ENCODE data around the gene DLX3.

The DLX3 gene

DNA sequence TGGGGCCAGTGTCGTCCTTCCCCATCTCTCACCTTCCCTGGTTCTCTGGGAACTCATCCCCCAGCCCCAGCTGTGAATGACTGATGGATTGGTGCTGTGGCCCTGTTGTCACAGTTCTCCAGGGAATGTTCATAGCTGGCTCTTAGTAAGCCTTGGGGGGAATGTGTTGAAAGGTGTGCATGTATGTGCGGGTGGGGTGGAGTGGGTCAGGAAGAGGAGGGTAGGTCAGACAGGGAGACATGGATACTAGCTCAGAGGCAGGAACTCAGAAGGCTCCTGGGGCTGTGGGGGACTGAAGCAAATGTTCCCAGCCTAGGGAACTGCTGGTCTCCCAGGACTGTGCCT lies 21.8 kb downstream of the DLX3 start:
- Histone ChIP-seq H3K27me3 (ENCODE audit: low read length) (no peaks in the 10 kb centered on the region), H3K4me2 (ENCODE audit: low read depth, low read length, poor library complexity, severe bottlenecking) (no peak overlapping the region), H3K9me2 (replicated peaks; ENCODE audit: insufficient read depth, low read length) (no peaks in the 10 kb centered on the region), H2AFZ (ENCODE audit: low read depth, low read length, severe bottlenecking) (no peak overlapping the region), H3K4me3 (ENCODE audit: insufficient read depth, low read length, poor library complexity, severe bottlenecking) (no peak overlapping the region), H3K79me2 (ENCODE audit: insufficient read depth, low read length) (no peaks in the 10 kb centered on the region), H4K20me1 (ENCODE audit: low read depth, low read length) (no peaks in the 10 kb centered on the region), H3K27ac (ENCODE audit: low read depth, low read length) (no peak overlapping the region), H3K36me3 (ENCODE audit: low read length) (no peaks in the 10 kb centered on the region), H3K9ac (ENCODE audit: low read length) (no peak overlapping the region), H3K9me3 (ENCODE audit: insufficient read depth, low read length) (no peaks in the 10 kb centered on the region), H3F3A (ENCODE audit: insufficient read depth) (no peaks in the 10 kb centered on the region)
- no peak for TF ChIP-seq EZH2phosphoT487 (conservative IDR thresholded peaks at IDR 0.05; ENCODE audit: low read length)
- TF ChIP-seq, protein P1, sequence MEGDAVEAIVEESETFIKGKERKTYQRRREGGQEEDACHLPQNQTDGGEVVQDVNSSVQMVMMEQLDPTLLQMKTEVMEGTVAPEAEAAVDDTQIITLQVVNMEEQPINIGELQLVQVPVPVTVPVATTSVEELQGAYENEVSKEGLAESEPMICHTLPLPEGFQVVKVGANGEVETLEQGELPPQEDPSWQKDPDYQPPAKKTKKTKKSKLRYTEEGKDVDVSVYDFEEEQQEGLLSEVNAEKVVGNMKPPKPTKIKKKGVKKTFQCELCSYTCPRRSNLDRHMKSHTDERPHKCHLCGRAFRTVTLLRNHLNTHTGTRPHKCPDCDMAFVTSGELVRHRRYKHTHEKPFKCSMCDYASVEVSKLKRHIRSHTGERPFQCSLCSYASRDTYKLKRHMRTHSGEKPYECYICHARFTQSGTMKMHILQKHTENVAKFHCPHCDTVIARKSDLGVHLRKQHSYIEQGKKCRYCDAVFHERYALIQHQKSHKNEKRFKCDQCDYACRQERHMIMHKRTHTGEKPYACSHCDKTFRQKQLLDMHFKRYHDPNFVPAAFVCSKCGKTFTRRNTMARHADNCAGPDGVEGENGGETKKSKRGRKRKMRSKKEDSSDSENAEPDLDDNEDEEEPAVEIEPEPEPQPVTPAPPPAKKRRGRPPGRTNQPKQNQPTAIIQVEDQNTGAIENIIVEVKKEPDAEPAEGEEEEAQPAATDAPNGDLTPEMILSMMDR (IDR thresholded peaks at IDR 0.05; ENCODE audit: insufficient read depth, low read length, poor library complexity, severe bottlenecking) = no peak

DNA sequence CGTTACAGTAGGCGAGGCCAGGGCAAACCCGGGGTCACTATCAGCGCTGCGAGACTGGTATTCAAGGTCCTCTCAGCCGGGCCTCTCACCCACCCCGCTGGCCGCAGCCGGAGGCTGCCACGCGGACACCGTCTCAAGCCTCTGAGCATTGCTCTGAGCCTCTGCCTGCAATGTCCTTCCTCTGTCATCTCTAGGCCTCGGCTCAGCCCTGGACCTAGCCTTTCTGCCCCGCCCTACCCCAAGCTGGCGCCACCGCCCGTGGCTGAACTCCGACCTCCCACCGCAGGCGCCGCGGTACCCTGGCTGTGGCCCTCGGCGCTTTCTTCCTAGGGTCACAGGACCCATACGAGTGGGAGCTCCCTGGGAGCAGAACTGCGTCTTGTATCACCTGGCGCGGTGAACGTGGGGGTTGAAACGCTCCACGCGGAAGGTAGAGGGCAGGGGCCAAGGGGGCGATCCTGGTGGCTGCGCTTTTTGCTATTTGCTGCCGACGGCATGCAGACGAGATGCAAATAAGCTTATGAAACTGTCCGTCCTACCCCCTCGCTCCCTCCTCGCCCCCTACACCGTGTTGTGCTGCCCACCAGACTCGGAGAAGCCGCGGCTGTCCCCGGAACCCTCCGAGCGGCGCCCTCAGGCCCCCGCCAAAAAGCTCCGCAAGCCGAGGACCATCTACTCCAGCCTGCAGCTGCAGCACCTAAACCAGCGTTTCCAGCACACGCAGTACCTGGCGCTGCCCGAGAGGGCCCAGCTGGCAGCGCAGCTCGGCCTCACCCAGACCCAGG lies 22.3 kb downstream of the DLX3 start:
- TF ChIP-seq EZH2phosphoT487 (conservative IDR thresholded peaks at IDR 0.05; ENCODE audit: low read length) = no peak
- TF ChIP-seq, protein P1 (IDR thresholded peaks at IDR 0.05; ENCODE audit: insufficient read depth, low read length, poor library complexity, severe bottlenecking) = no peak
- Histone ChIP-seq H3K9me2 (replicated peaks; ENCODE audit: insufficient read depth, low read length) (no peaks in the 10 kb centered on the region), H4K20me1 (ENCODE audit: low read depth, low read length) (no peaks in the 10 kb centered on the region), H3K79me2 (ENCODE audit: insufficient read depth, low read length) (no peaks in the 10 kb centered on the region), H3K27me3 (ENCODE audit: low read length) (no peaks in the 10 kb centered on the region), H3F3A (ENCODE audit: insufficient read depth) (0 out of 2 replicates have a peak, but pooled peaks cover 3% of the 10 kb centered on the region), H3K9me3 (ENCODE audit: insufficient read depth, low read length) (no peaks in the 10 kb centered on the region), H3K9ac (ENCODE audit: low read length) (no peak overlapping the region), H3K4me3 (ENCODE audit: insufficient read depth, low read length, poor library complexity, severe bottlenecking) (no peak overlapping the region), H3K4me2 (ENCODE audit: low read depth, low read length, poor library complexity, severe bottlenecking) (no peak overlapping the region), H2AFZ (ENCODE audit: low read depth, low read length, severe bottlenecking) (no peak overlapping the region), H3K36me3 (ENCODE audit: low read length) (no peaks in the 10 kb centered on the region), H3K27ac (ENCODE audit: low read depth, low read length) (no peak overlapping the region)

DNA sequence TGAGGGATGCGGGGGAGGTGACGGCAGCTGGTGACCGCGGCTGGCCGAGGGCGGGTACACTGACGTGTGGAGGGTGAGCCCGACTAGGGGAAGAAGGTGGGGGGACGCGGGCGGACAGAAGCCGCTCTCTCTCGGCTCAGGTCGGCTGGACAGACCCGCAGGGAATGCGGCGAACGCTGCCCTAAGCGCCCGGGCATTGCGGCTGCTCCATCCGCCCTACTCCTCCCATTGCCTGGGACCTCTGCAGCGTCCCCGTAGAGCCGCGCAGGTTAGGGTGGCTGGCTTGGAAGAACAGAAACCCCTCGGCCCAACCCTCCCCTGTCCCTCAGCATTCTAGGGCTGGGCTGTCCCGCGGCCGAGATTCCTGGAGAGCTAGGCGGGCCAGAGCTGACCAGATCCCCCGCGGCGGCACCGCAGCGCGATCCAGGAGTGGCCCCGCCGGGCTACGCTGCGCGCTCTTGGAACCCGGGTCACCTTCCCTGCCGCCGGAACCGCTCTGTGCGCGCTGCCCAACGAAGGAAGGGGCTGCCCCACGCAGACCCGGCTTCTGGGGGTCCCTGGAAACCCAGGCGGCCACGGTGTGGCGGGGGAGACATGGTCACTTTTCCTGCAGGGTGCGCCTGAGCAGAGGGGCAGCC lies 23.1 kb downstream of the DLX3 start:
- H3K9me2 ChIP-seq (replicated peaks; ENCODE audit: insufficient read depth, low read length) = no peaks in the 10 kb centered on the region
- H3K9ac ChIP-seq (ENCODE audit: low read length) = no peak overlapping the region
- TF ChIP-seq, protein P1 (IDR thresholded peaks at IDR 0.05; ENCODE audit: insufficient read depth, low read length, poor library complexity, severe bottlenecking) = no peak
- TF ChIP-seq EZH2phosphoT487 (conservative IDR thresholded peaks at IDR 0.05; ENCODE audit: low read length) = no peak
- no peaks in the 10 kb centered on the region for H4K20me1 ChIP-seq (ENCODE audit: low read depth, low read length)
- H3K27ac ChIP-seq (ENCODE audit: low read depth, low read length) = no peak overlapping the region
- no peaks in the 10 kb centered on the region for H3K79me2 ChIP-seq (ENCODE audit: insufficient read depth, low read length)
- no peaks in the 10 kb centered on the region for H3K27me3 ChIP-seq (ENCODE audit: low read length)
- H3K4me3 ChIP-seq (ENCODE audit: insufficient read depth, low read length, poor library complexity, severe bottlenecking) = no peak overlapping the region
- 0 out of 2 replicates have a peak, but pooled peaks cover 3% of the 10 kb centered on the region for H3F3A ChIP-seq (ENCODE audit: insufficient read depth)
- no peak overlapping the region for H2AFZ ChIP-seq (ENCODE audit: low read depth, low read length, severe bottlenecking)
- no peaks in the 10 kb centered on the region for H3K36me3 ChIP-seq (ENCODE audit: low read length)
- H3K4me2 ChIP-seq (ENCODE audit: low read depth, low read length, poor library complexity, severe bottlenecking) = no peak overlapping the region
- H3K9me3 ChIP-seq (ENCODE audit: insufficient read depth, low read length) = no peaks in the 10 kb centered on the region

Measured in SU-DHL-6 (cell line).